ENCODE data around the gene CPEB1. TPM values are rescaled to one million over a fixed set of nuclear protein-coding genes. Genes with fewer than 3 reads are reported as not detected.
A peak's percentile ranks its signal among the peaks of the same experiment; 100 is the strongest.

CPEB1 gene
- polyA plus RNA-seq, 2 of the 4 experiments (the other 2 are of a cell fraction) = 2.7 to 7.0 TPM

DNA sequence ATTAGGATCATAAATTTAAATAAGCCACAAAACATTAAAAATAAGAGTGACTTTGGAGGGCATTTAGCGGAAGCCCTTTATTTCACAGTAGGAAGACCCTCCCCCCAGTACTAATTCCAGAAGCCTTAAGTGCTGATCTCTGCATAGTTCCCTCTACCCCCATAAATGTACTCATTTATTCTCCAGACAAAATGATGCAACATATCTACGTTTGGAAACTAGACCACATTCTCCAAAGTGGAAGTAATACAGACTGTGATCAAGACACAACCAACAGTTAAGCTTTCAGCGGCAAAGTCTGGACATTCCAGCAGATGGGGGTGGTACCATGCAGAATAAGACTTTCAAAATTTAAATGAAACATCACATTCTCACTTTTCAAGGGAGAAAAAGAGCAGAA, 62.1 kb downstream of the CPEB1 start:
- H3K4me1 ChIP-seq = no peaks in the 10 kb centered on the region
- TF ChIP-seq RAD21 (conservative IDR thresholded peaks at IDR 0.05 in 1 of 2, IDR thresholded peaks at IDR 0.05 in 1 of 2) (0 out of 5 replicates have a peak, but pooled peaks of 1 of the 2 experiments have one; percentile 14), HEYL (CRISPR knock-in tag; IDR thresholded peaks at IDR 0.05) (no peak)
- ATAC-seq (no peak; a peak in 1 of 6 replicates), FAIRE-seq (peak; percentile 28), DNase-seq (ENCODE audit: low read depth in 1 of 2, low spot score in 1 of 2) (no peak)
- H3K27ac ChIP-seq = no peak overlapping the region
- H3K9me3 ChIP-seq = no peaks in the 10 kb centered on the region
- CTCF ChIA-PET = no interaction called here
- POLR2A ChIA-PET = no interaction called here
- H3K4me2 ChIP-seq = no peak overlapping the region
- 53% methylated on average over 3 of the region's 3 CpGs for WGBS (ENCODE audit: missing lambda C conversion rate)
- no peak overlapping the region for H3K4me3 ChIP-seq

GRCh38 chr15:82580713-82581112, 66.5 kb downstream of the CPEB1 start:
- POLR2A ChIA-PET = no interaction called here
- Histone ChIP-seq H3K4me1 (no peaks in the 10 kb centered on the region), H3K27ac (no peak overlapping the region), H3K4me2 (no peak overlapping the region), H3K4me3 (no peak overlapping the region), H3K9me3 (no peaks in the 10 kb centered on the region)
- FAIRE-seq (no peak), DNase-seq (ENCODE audit: low read depth in 1 of 2, low spot score in 1 of 2) (no peak), ATAC-seq (no peak)
- TF ChIP-seq CHD4 (IDR thresholded peaks at IDR 0.05; ENCODE audit: borderline replicate concordance) (no peak), RFX5 (IDR thresholded peaks at IDR 0.05) (no peak), CBX2 (IDR thresholded peaks at IDR 0.05; ENCODE audit: borderline replicate concordance, low read depth) (no peak), POLR2A (IDR thresholded peaks at IDR 0.05; ENCODE audit: low read length) (no peak), POLR2AphosphoS2 (conservative IDR thresholded peaks at IDR 0.05; ENCODE audit: low read length) (no peak), ELK1 (IDR thresholded peaks at IDR 0.05; ENCODE audit: low read depth, low read length) (no peak), RAD21 (conservative IDR thresholded peaks at IDR 0.05 in 1 of 2, IDR thresholded peaks at IDR 0.05 in 1 of 2) (no peak), FOSB (CRISPR knock-in tag; IDR thresholded peaks at IDR 0.05) (no peak), HES2 (IDR thresholded peaks at IDR 0.05) (no peak), CTCF (IDR thresholded peaks at IDR 0.05) (no peak), ZSCAN20 (CRISPR knock-in tag; IDR thresholded peaks at IDR 0.05) (no peak)
- CTCF ChIA-PET = interaction anchor here (0.6 to 1.2 kb wide), 3 partner anchors 28 to 1536 kb away, joined by 3 read pairs; partner anchors contain the start of gene RPS17
- WGBS (ENCODE audit: missing lambda C conversion rate) = 40% methylated on average over 2 of the region's 2 CpGs

DNA sequence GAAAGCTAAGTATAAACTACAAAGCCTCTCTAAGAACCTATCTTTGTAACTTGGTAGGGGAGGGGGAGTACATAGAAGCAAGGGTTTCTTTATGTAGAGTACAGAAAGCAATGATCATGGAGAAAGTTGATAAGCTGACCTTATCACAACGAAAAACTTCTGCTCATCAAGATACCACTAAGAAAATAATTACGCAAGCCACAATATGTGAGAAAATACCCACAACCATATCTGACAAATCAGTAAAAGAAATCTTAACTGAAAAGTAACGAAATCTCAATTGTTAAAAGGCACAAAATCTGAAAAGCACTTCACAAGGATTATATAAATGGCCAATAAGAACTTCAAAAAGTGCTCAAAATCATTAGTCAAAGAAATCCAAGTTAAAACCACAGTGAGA, 71.8 kb downstream of the CPEB1 start:
- Histone ChIP-seq H3K27ac (no peak overlapping the region), H3K4me3 (no peak overlapping the region), H3K9me3 (no peaks in the 10 kb centered on the region), H3K4me2 (no peak overlapping the region), H3K4me1 (no peaks in the 10 kb centered on the region)
- DNase-seq (ENCODE audit: low read depth in 1 of 2, low spot score in 1 of 2) (no peak), ATAC-seq (no peak), FAIRE-seq (no peak)
- 51% methylated on average over 3 of the region's 3 CpGs for WGBS (ENCODE audit: missing lambda C conversion rate)
- POLR2A ChIA-PET = no interaction called here
- TF ChIP-seq HMGXB4 (CRISPR knock-in tag; IDR thresholded peaks at IDR 0.05; ENCODE audit: borderline replicate concordance) (no peak), HOXB13 (CRISPR knock-in tag; IDR thresholded peaks at IDR 0.05; ENCODE audit: low read depth) (no peak), NFE2L2 (conservative IDR thresholded peaks at IDR 0.05; ENCODE audit: low read length) (no peak), NPAS2 (CRISPR knock-in tag; IDR thresholded peaks at IDR 0.05; ENCODE audit: borderline replicate concordance) (no peak), GATA3 (IDR thresholded peaks at IDR 0.05; ENCODE audit: borderline replicate concordance) (no peak), EP300 (IDR thresholded peaks at IDR 0.05) (no peak)
- TF ChIP-seq, protein P1, sequence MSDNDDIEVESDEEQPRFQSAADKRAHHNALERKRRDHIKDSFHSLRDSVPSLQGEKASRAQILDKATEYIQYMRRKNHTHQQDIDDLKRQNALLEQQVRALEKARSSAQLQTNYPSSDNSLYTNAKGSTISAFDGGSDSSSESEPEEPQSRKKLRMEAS (IDR thresholded peaks at IDR 0.05) = no peak
- CTCF ChIA-PET = interaction anchor here (0.8 kb wide), 1 partner anchor 16 kb away, joined by 5 read pairs; no protein-coding TSS in a partner anchor

Measured in A549 (cell line).